Uterus (tissue), 2 donors: ENCODE data around the gene FKTN.

Source experiments
- CTCF ChIP-seq, 4 experiments: fragments of 200-600 bp in 2 of 4; fragments of 450-650 bp in 2 of 4; sonication (generic) in 2 of 4; IDR thresholded peaks; one replicate each; pipeline ENCODE4 v1.5.1; 2016 to 2019; ENCODE audit warnings: antibody characterized with exemption in 4 of 4, mild to moderate bottlenecking in 2 of 4, moderate library complexity in 1 of 4
- POLR2A ChIP-seq, 2 donors: fragments of 450-650 bp; IDR thresholded peaks; one replicate each; pipeline ENCODE4 v1.6.1; 2016; ENCODE audit warnings: antibody characterized with exemption in 2 of 2, mild to moderate bottlenecking in 1 of 2, moderate library complexity in 1 of 2

GRCh38 chr9:105593145-105593544 lies 35.2 kb downstream of the FKTN start:
- no peak for TF ChIP-seq CTCF (IDR thresholded peaks at IDR 0.05)
- TF ChIP-seq POLR2A (IDR thresholded peaks at IDR 0.05), result no peak
